Fibroblast of skin of right biceps (primary cell): Measurements from ENCODE around the gene ZFPL1.

Experiments
- DNase-seq: peaks from one replicate; pipeline ENCODE4 v3.0.0-alpha.2; 2013

ZFPL1 gene

GRCh38 chr11:65095974-65096806 is 12.2 kb downstream of the ZFPL1 start, which contains the start of gene VPS51:
Gene VPS51 (plus strand): TSS chr11:65096214. CDS start chr11:65096251, 37 bp downstream.
- DNase-seq: peak; percentile 91

GRCh38 chr11:65096926-65097325 is 12.9 kb downstream of the ZFPL1 start:
- DNase-seq: no peak

GRCh38 chr11:65100674-65101350 is 16.8 kb downstream of the ZFPL1 start:
- DNase-seq: no peak

- no peak for DNase-seq
These were observed 18.4 kb downstream of the ZFPL1 start for GRCh38 chr11:65102142-65103095.

- no peak for DNase-seq
These were observed 19.5 kb downstream of the ZFPL1 start for GRCh38 chr11:65103476-65103875.

- DNase-seq: no peak
These were observed 20.6 kb downstream of the ZFPL1 start for GRCh38 chr11:65104628-65105027.

GRCh38 chr11:65107078-65107477 is 23.1 kb downstream of the ZFPL1 start:
- no peak for DNase-seq

- DNase-seq: no peak
These were observed 23.9 kb downstream of the ZFPL1 start for GRCh38 chr11:65107751-65108468.

- no peak for DNase-seq
These were observed 24.6 kb downstream of the ZFPL1 start for GRCh38 chr11:65108469-65109123.

- DNase-seq: no peak
These were observed 25.5 kb downstream of the ZFPL1 start for GRCh38 chr11:65109231-65110198.

- DNase-seq: peak; percentile 68
These were observed 26.4 kb downstream of the ZFPL1 start for GRCh38 chr11:65110354-65110861.

GRCh38 chr11:65111159-65111743 is 27.2 kb downstream of the ZFPL1 start:
- no peak for DNase-seq

GRCh38 chr11:65111744-65112545 is 27.9 kb downstream of the ZFPL1 start, which contains the start of gene TM7SF2:
Gene TM7SF2 (plus strand): TSS chr11:65111872. CDS start chr11:65112016, 144 bp downstream.
- DNase-seq: peak; percentile 85

GRCh38 chr11:65112546-65113360 is 28.7 kb downstream of the ZFPL1 start:
- DNase-seq: peak; percentile 27

- peak; percentile 26 for DNase-seq
These were observed 29.3 kb downstream of the ZFPL1 start for GRCh38 chr11:65113361-65113756.

- DNase-seq: no peak
These were observed 29.8 kb downstream of the ZFPL1 start for GRCh38 chr11:65113839-65114238.

- DNase-seq: no peak
These were observed 30.6 kb downstream of the ZFPL1 start for GRCh38 chr11:65114538-65115171.
